Heart right ventricle (tissue), 16 donors: ENCODE results near the gene PAPSS1. TPM values are rescaled to one million over a fixed set of nuclear protein-coding genes. Genes with fewer than 3 reads are reported as not detected.

Source experiments
- ATAC-seq, 8 donors: fragments of 200-7000 bp; cut with Tn5 transposase; one replicate each; pipeline ENCODE4 v1.9.1; 2020; ENCODE audit warnings: mild to moderate bottlenecking in 8 of 8, moderate library complexity in 8 of 8, moderate number of reproducible peaks in 1 of 8
- DNase-seq, 2 donors: peaks; one replicate each; pipeline ENCODE4 v3.0.0-alpha.2; 2020
- H3K27ac ChIP-seq, 10 donors: fragments of 200-600 bp; sonication (generic) in 2 of 10; one replicate each; pipeline versions ENCODE4 v1.5.0 to v1.8.0; 2020 to 2022; ENCODE audit warnings: mild to moderate bottlenecking in 3 of 10
- H3K27me3 ChIP-seq, 7 donors: fragments of 200-600 bp; one replicate each; pipeline ENCODE4 v1.8.0; 2021 to 2022; ENCODE audit warnings: mild to moderate bottlenecking in 2 of 7
- H3K36me3 ChIP-seq, 9 donors: fragments of 200-600 bp; sonication (generic) in 1 of 9; one replicate each; pipeline versions ENCODE4 v1.5.0 to v1.8.0; 2020 to 2022; ENCODE audit warnings: mild to moderate bottlenecking in 2 of 9
- H3K4me1 ChIP-seq, 9 donors: fragments of 200-600 bp; sonication (generic) in 1 of 9; one replicate each; pipeline versions ENCODE4 v1.5.0 to v1.8.0; 2020 to 2022; ENCODE audit warnings: mild to moderate bottlenecking in 4 of 9
- H3K4me3 ChIP-seq, 10 donors: fragments of 200-600 bp; sonication (generic) in 2 of 10; one replicate each; pipeline versions ENCODE4 v1.5.0 to v1.8.0; 2020 to 2022; ENCODE audit warnings: mild to moderate bottlenecking in 7 of 10, moderate library complexity in 2 of 10
- H3K9me3 ChIP-seq, 11 donors: fragments of 200-600 bp in 10 of 11; sonication (generic) in 2 of 11; one replicate each; pipeline versions ENCODE4 v1.5.0 to v1.8.0; 2013 to 2022; ENCODE audit warnings: mild to moderate bottlenecking in 2 of 11, control low read depth in 1 of 11, moderate library complexity in 1 of 11
- WGBS, 2 donors: extraction: QIAGEN DNeasy Blood & Tissue Kit; methylation state at CpG; one replicate each; pipeline ENCODE4 v1.1.7; 2013; ENCODE audit warnings: inconsistent platforms in 1 of 2; 5-methylcytosine and 5-hydroxymethylcytosine counted together
- intact Hi-C, 10 donors: fragments of 100-400 bp; cut with DNase I; formaldehyde crosslinking; loops; one replicate each; pipeline versions ENCODE4 v1.11.1 to v1.14.2; 2022
- polyA plus RNA-seq, 2 donors: library from polyadenylated mRNA; stranded (reverse); fragments of 200-250 nt; gene quantifications; one replicate each; pipeline ENCODE4 v1.2.3, GENCODE V29; 2013
- total RNA-seq, 10 donors: library from RNA; stranded (reverse); fragmentation: NEBNext Ultra II Directional in 3 of 10; extraction: Animal tissue kit (Norgen Biotek cat#: 25700) in 3 of 10; gene quantifications; one replicate each; pipeline versions ENCODE4 v1.2.1 to v1.2.4, GENCODE V29; 2021 to 2023
- TF ChIP-seq, protein P1 (sequence below), 9 donors: fragments of 200-600 bp; sonication (generic) in 2 of 9; IDR thresholded peaks; one replicate each; pipeline versions ENCODE4 v1.5.0 to v1.8.0; 2021 to 2022; ENCODE audit warnings: antibody characterized with exemption in 9 of 9, mild to moderate bottlenecking in 5 of 9, moderate library complexity in 1 of 9
- donor health status: Arrhythmogenic right ventricular cardiomyopathy.
- donor health status: ischemic (EF 13 %, LVEDD 7.1; RV severe dilation, severe dysfunction).
- donor health status: healthy with polysubstance abuse.
- donor health status: DM: no; HTN: yes; CAD: no.
- donor health status: DM: no; HTN: no; CAD: no.
- donor health status: ischemic (EF 25% LVEDD 6.9; RV normal size, moderate dysfunction).
- donor health status: ischemic (EF 25% LVEDD 5.7; RV mildly dilated, moderate dysfunction).
- donor health status: healthy.
- donor health status: DM: yes; HTN: yes; CAD: no.
- donor health status: Ischemic cardiomyopathy.
- donor health status: ischemic (EF 35%, LVEDD 5.7; RV mildly dilated, moderate dysfunction).
- donor health status: nonischemic (EF 11% LVEDD 7.7; RV severe dilation, severe dysfunction).
- donor health status: DM: yes; HTN: yes; CAD: no.
- donor health status: PGD.
- donor health status: ischemic (EF 29% LVEDD 5.4; RV normal size, mild dysfunction).
- donor health status: nonischemic (EF 23%, LVEDD 6.1; RV moderate dilation, normal function).

Gene PAPSS1
- total and polyA plus RNA-seq, 12 donors: 6.9 to 18.9 (median 10.7) TPM

DNA sequence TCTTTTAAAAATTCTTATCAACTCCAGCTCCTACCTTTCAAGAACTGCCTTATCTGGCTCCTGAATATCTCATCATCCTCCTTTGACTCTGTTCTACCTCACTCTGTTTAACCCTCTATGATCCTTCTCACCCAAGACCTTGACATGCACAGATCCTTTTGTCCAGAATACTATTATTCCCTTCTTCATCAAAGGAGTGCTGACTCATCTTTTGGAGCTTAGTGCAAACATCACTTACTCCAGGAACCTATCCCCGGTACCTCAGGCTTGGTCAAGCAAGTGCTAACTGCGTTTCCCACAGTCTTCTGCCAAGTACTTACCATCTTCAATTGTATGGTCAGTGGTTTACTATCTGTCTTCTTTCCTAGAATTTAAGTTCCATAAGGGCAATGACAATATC is 96.0 kb downstream of the PAPSS1 start:
- H3K27me3 ChIP-seq: no peaks in the 10 kb centered on the region
- H3K4me3 ChIP-seq: no peak overlapping the region
- TF ChIP-seq, protein P1, sequence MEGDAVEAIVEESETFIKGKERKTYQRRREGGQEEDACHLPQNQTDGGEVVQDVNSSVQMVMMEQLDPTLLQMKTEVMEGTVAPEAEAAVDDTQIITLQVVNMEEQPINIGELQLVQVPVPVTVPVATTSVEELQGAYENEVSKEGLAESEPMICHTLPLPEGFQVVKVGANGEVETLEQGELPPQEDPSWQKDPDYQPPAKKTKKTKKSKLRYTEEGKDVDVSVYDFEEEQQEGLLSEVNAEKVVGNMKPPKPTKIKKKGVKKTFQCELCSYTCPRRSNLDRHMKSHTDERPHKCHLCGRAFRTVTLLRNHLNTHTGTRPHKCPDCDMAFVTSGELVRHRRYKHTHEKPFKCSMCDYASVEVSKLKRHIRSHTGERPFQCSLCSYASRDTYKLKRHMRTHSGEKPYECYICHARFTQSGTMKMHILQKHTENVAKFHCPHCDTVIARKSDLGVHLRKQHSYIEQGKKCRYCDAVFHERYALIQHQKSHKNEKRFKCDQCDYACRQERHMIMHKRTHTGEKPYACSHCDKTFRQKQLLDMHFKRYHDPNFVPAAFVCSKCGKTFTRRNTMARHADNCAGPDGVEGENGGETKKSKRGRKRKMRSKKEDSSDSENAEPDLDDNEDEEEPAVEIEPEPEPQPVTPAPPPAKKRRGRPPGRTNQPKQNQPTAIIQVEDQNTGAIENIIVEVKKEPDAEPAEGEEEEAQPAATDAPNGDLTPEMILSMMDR (IDR thresholded peaks at IDR 0.05): no peak
- no peak for ATAC-seq
- H3K9me3 ChIP-seq: peaks cover 0 to 21% (median 6%) of the 10 kb centered on the region in 11 donors
- 98% methylated on average over 2 of the region's 2 CpGs for WGBS, 2 donors
- intact Hi-C loops: no loop called here
- H3K36me3 ChIP-seq: peaks cover 0 to 11% (median 0%) of the 10 kb centered on the region in 9 donors
- peaks cover 0 to 6% (median 0%) of the 10 kb centered on the region in 9 donors for H3K4me1 ChIP-seq
- DNase-seq: no peak
- no peak overlapping the region for H3K27ac ChIP-seq

DNA sequence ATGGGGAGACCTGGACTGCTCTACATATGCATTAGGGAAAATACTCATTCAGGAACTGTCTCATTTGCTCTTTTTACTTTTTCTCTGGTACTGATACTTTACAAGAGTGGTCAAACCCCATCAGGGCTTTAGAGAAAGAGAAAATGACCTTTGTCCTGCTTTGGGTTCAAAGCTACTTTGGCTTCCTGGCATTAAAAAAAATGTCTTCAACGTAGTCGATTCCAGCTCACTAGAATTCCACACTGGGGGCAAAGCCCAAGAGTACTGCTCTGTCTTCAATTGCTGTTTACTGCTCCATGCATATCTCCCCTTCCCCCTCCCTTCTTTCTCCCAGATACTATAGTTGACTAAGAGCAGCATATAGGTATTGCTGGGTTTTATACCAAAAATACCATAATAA is 98.0 kb downstream of the PAPSS1 start:
- DNase-seq (no peak), ATAC-seq (no peak)
- Histone ChIP-seq H3K36me3 (peaks cover 0 to 11% (median 0%) of the 10 kb centered on the region in 9 donors), H3K27ac (no peak overlapping the region), H3K27me3 (no peaks in the 10 kb centered on the region), H3K4me3 (no peak overlapping the region), H3K9me3 (peaks cover 0 to 21% (median 6%) of the 10 kb centered on the region in 11 donors), H3K4me1 (peaks cover 0 to 10% (median 3%) of the 10 kb centered on the region in 9 donors)
- TF ChIP-seq, protein P1 (IDR thresholded peaks at IDR 0.05): no peak
- intact Hi-C loops: no loop called here
- WGBS, 2 donors: 96 to 99% methylated on average over 2 of the region's 2 CpGs

DNA sequence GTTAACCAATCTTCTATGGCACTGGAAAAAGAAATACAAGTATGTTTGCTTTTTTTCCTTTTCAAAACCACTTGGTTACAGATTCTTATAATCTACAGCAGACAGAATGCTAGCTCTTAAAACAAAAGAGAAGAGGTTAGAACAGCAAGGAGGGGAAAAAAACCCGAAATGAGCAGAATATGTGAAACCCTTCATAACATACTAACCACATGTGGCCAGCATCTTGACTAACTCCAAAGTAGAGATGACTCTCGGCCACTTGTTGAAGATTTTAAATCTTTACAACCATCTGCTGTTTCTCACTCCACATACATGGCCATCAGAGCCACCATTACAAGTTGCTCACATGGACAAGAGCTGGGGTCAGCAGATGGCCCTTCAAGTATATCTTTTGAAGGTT is 100.3 kb downstream of the PAPSS1 start:
- no peak overlapping the region for H3K4me3 ChIP-seq
- peaks cover 0 to 21% (median 6%) of the 10 kb centered on the region in 11 donors for H3K9me3 ChIP-seq
- TF ChIP-seq, protein P1 (IDR thresholded peaks at IDR 0.05): no peak
- peak overlapping the region in 1 of 10 donors; percentile 18 for H3K27ac ChIP-seq
- H3K36me3 ChIP-seq: peaks cover 0 to 15% (median 0%) of the 10 kb centered on the region in 9 donors
- H3K27me3 ChIP-seq: no peaks in the 10 kb centered on the region
- WGBS, 2 donors: 78 to 88% methylated on average over 2 of the region's 2 CpGs
- DNase-seq (no peak), ATAC-seq (no peak)
- intact Hi-C loops: no loop called here
- peaks cover 0 to 10% (median 3%) of the 10 kb centered on the region in 9 donors for H3K4me1 ChIP-seq

DNA sequence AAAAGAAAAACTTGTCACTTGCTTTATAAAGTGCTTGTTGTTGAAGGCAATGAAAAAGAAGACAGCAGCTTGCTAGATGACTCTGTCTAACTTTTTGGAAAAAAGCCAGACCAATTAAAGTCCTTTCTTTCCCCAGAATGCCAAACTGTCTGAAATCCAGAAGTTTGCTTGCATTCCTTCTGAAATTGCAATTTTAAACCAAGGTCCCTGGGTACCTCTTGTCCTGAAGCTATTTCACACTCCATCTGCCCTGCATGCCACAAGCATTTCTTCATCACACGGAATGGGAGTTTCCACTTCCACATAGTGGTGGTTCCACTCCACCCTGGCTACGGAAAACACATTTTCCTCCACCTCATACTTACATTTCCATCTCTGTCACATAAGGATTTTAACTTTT is 101.0 kb downstream of the PAPSS1 start:
- peak overlapping the region in 1 of 10 donors; percentile 18 for H3K27ac ChIP-seq

More for the DNA sequence above, 101.0 kb downstream of the PAPSS1 start:
- peaks cover 0 to 10% (median 3%) of the 10 kb centered on the region in 9 donors for H3K4me1 ChIP-seq
- WGBS, 2 donors: 66 to 76% methylated on average over 2 of the region's 2 CpGs
- no peak overlapping the region for H3K4me3 ChIP-seq
- intact Hi-C loops: no loop called here
- peaks cover 0 to 19% (median 6%) of the 10 kb centered on the region in 11 donors for H3K9me3 ChIP-seq
- ATAC-seq: peak in 5 of 8 donors; percentile 53 to 82 (median 69)
- no peaks in the 10 kb centered on the region for H3K27me3 ChIP-seq
- peaks cover 0 to 19% (median 0%) of the 10 kb centered on the region in 9 donors for H3K36me3 ChIP-seq
- no peak for DNase-seq
- TF ChIP-seq, protein P1 (IDR thresholded peaks at IDR 0.05): no peak
